Measurements from ENCODE around the gene FHIT.

FHIT gene

GRCh38 chr3:59884409-59884808, 1366.8 kb downstream of the FHIT start:
- H3K4me3 ChIP-seq (ENCODE audit: low read depth, low read length) = no peak overlapping the region
- TF ChIP-seq, protein P1, sequence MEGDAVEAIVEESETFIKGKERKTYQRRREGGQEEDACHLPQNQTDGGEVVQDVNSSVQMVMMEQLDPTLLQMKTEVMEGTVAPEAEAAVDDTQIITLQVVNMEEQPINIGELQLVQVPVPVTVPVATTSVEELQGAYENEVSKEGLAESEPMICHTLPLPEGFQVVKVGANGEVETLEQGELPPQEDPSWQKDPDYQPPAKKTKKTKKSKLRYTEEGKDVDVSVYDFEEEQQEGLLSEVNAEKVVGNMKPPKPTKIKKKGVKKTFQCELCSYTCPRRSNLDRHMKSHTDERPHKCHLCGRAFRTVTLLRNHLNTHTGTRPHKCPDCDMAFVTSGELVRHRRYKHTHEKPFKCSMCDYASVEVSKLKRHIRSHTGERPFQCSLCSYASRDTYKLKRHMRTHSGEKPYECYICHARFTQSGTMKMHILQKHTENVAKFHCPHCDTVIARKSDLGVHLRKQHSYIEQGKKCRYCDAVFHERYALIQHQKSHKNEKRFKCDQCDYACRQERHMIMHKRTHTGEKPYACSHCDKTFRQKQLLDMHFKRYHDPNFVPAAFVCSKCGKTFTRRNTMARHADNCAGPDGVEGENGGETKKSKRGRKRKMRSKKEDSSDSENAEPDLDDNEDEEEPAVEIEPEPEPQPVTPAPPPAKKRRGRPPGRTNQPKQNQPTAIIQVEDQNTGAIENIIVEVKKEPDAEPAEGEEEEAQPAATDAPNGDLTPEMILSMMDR (IDR thresholded peaks at IDR 0.05; ENCODE audit: low read depth, low read length) = no peak

DNA sequence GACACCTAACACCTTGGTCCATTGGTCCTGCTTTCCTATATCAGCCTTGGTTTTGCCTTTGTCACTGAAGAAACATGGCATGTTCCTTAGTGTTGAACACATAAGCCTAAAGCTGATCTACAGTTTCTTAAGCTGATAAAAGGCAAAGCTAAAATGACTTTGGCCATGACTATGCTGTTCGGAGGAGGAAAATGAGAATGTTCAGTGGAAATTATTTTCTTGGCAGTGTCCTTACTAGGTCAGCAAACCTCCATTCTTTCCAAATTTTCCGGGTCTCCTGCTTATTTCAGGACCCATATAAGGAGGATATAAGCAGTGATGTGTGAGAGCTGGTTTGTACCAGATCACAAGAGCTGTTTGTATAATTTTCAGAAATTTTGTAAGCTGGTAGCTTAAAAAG, 1368.5 kb downstream of the FHIT start:
- H3K4me3 ChIP-seq (ENCODE audit: low read depth, low read length) = no peak overlapping the region
- TF ChIP-seq, protein P1 (IDR thresholded peaks at IDR 0.05; ENCODE audit: low read depth, low read length) = no peak

DNA sequence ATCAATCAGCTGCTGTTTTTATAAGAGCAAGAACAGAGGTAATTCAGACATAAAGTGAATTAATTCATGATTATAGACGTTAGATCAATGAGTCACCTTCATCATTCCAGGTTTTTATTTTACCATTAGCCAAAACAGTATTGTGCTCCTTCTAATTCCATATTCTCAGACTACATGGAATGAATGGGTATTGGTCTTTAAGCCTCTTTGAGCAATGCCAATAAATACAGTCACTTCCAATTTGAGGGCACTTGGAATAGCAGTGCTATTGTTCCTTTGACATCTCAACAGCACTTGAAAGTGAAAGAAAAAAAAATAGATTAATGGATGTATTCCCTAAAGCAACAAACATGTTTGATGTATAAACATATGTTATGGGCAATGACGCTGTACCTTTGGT, 1370.5 kb downstream of the FHIT start:
- TF ChIP-seq, protein P1 (IDR thresholded peaks at IDR 0.05; ENCODE audit: low read depth, low read length) = no peak

DNA sequence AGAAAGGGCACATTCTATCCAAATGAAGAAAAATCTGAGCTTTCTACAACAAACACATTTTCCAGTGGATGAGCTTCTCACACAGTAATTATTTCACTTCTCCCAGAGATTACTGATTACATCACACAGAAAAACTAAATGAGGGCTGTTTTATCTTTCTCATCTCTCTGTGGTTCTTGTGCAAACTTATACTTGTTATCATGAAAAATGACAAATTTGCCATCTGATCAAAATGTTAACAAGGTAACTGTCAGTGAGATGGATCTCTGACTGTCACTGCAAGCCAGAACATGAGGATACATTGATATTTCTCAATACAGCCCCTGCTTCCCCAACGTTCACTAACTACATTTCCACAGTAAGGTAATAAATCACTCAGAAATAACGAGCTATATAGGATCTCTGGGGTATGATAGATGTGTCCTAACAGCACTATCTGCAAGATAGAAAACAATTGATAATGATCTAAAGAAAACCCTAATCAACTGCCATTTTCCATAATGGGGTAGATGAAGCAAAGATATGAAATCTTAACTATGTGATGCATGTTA, 1372.1 kb downstream of the FHIT start:
- TF ChIP-seq, protein P1 (IDR thresholded peaks at IDR 0.05; ENCODE audit: low read depth, low read length) = no peak
- no peak overlapping the region for H3K4me3 ChIP-seq (ENCODE audit: low read depth, low read length)

More for the DNA sequence above, 1370.5 kb downstream of the FHIT start:
- no peak overlapping the region for H3K4me3 ChIP-seq (ENCODE audit: low read depth, low read length)

- TF ChIP-seq, protein P1 (IDR thresholded peaks at IDR 0.05; ENCODE audit: low read depth, low read length) = no peak
- no peak overlapping the region for H3K4me3 ChIP-seq (ENCODE audit: low read depth, low read length)
These were observed 1373.2 kb downstream of the FHIT start for GRCh38 chr3:59878038-59878427.

DNA sequence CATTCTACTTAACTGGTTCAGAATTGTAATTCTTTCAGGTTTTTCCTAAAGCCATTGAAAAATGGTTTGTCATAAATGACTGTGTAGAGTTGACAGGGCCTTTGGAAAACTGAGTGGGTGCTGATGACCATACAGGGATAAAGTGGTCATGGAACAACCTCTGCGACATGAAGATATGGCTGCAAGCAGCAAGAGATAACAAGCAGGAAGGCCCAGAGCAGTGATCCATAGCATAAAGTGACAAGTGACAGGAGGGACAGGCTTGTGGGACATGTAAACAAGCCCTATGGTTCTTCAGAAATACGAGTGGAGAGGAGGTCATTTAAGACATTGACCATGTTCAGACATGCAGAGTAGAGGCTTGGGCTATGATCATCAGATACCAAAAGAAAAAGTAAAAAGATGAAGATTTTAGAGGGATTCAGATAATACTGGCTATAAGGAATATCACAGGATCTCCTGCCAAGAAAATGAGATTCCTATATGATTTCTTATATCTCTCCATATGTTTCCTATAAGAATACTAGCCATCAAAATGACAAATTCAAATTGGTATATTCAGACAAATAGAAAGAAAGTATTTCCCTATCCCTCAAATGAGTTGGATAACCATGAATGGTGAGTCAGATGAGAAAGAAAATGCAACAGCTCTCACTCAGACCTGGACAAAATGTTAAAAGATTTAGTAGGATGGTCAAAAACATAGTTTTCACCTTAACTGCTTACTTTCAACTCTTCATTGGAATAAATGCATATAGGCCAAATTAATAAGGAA, 1373.8 kb downstream of the FHIT start:
- H3K4me3 ChIP-seq (ENCODE audit: low read depth, low read length) = no peak overlapping the region
- TF ChIP-seq, protein P1 (IDR thresholded peaks at IDR 0.05; ENCODE audit: low read depth, low read length) = no peak

- H3K4me3 ChIP-seq (ENCODE audit: low read depth, low read length) = no peak overlapping the region
- TF ChIP-seq, protein P1 (IDR thresholded peaks at IDR 0.05; ENCODE audit: low read depth, low read length) = no peak
These were observed 1374.7 kb downstream of the FHIT start for GRCh38 chr3:59876533-59877062.
